Endothelial cell of umbilical vein (primary cell): ENCODE data around the gene QRICH2.

Experiments used
- CTCF ChIP-seq, 2 donors: IDR thresholded peaks; 1 replicate in 1 of 2; 2 replicates in 1 of 2; pipeline ENCODE4 v1.5.1; 2011; ENCODE audit warnings: low read length in 2 of 2, mild to moderate bottlenecking in 2 of 2, moderate library complexity in 2 of 2, control low read depth in 1 of 2, inconsistent platforms in 1 of 2, low read depth in 1 of 2; ENCODE audit not compliant: insufficient read depth in 1 of 2; ENCODE audit errors: extremely low read depth in 1 of 2
- EZH2 ChIP-seq: IDR thresholded peaks from 2 replicates; pipeline ENCODE4 v1.6.1; 2012; ENCODE audit warnings: borderline replicate concordance, low read depth, mild to moderate bottlenecking, moderate library complexity, low read length, inconsistent platforms; ENCODE audit not compliant: severe bottlenecking
- MAX ChIP-seq: IDR thresholded peaks from 2 replicates; pipeline ENCODE4 v1.6.1; 2011; ENCODE audit not compliant: insufficient read depth, insufficient read length
- MYC ChIP-seq: IDR thresholded peaks from one replicate; pipeline ENCODE4 v1.6.1; 2011; ENCODE audit warnings: mild to moderate bottlenecking, low read depth, low read length
- POLR2A ChIP-seq: IDR thresholded peaks from 2 replicates; pipeline ENCODE4 v1.6.1; 2012; ENCODE audit warnings: low read depth, mild to moderate bottlenecking, control low read depth, low read length
- POLR2AphosphoS5 ChIP-seq: IDR thresholded peaks from 2 replicates; pipeline ENCODE4 v1.6.1; 2012; ENCODE audit warnings: low read depth, mild to moderate bottlenecking, control low read depth, low read length, moderate library complexity; ENCODE audit not compliant: insufficient read depth

DNA sequence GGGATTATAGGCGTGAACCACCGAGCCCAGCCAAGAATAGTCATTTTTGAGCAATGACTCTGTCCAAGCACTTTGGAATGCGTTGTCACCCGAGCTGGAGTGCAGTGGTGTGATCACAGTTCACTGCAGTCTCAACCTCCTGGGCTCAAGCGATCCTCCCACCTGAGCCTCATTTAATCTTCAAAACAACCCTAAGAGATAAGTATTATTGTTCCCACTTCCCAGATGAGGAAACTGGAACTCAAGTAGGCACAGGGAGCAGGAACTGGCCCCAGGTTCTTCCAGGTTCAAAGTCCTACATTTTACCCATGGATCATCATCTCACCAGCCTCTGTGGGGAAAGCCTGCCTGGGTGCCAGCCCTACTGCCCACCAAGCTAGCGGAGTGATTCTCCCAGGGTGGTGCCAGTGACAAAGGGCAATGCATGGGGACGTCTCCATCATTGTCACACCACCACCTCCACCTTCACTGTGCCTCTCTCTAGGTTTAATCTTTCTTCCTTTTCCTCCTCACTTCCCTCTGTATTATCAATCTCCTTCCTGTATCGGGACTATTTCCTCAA, 56.5 kb downstream of the QRICH2 start:
- TF ChIP-seq MAX (no peak), CTCF (IDR thresholded peaks at IDR 0.05; ENCODE audit: extremely low read depth in 1 of 2, insufficient read depth in 1 of 2, low read depth in 1 of 2, low read length in 2 of 2) (no peak), POLR2A (no peak), EZH2 (no peak), POLR2AphosphoS5 (no peak), MYC (no peak)
